A172 (cell line): ENCODE results near the gene FCHSD2. TPM values are rescaled to one million over a fixed set of nuclear protein-coding genes. Genes with fewer than 3 reads are reported as not detected.
"Not testable (repeated sequence)": the region's sequence is repeated elsewhere in the genome, so short reads cannot be mapped to it uniquely, and the experiment has no call there.

Experiments used
- DNase-seq: peaks from one replicate; pipeline ENCODE4 v3.0.0-alpha.2; 2015; ENCODE audit warnings: low spot score
- total RNA-seq: library from RNA; depleted of rRNA; stranded (reverse); fragments of >200 nt; shearing (Covaris generic); gene quantifications from 2 replicates; pipeline ENCODE4 v1.2.3, GENCODE V29; 2014; rRNA removed

FCHSD2 gene
- total RNA-seq, 1 experiment from 2014 or later, result 8.7 TPM

DNA sequence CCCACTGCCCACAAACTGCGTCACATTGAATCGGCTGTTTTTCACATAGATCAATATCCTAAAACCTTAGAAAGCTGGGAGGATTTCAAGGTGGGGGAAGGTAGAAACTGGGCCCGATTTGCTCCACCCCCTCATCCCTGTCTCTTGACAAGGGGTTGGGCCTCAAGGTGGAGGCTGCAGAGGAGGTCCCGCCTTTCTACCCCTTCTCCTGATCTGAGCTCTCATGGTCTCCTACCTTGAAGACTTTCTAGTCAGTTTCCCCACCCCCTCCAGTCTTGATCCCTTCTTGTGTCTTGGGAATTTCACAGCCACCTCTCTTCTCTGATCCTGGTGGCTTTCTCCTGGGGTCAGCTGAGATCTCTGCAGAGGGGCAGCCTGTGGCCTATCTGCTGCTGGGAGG lies 343.8 kb downstream of the FCHSD2 start:
- no peak for DNase-seq

DNA sequence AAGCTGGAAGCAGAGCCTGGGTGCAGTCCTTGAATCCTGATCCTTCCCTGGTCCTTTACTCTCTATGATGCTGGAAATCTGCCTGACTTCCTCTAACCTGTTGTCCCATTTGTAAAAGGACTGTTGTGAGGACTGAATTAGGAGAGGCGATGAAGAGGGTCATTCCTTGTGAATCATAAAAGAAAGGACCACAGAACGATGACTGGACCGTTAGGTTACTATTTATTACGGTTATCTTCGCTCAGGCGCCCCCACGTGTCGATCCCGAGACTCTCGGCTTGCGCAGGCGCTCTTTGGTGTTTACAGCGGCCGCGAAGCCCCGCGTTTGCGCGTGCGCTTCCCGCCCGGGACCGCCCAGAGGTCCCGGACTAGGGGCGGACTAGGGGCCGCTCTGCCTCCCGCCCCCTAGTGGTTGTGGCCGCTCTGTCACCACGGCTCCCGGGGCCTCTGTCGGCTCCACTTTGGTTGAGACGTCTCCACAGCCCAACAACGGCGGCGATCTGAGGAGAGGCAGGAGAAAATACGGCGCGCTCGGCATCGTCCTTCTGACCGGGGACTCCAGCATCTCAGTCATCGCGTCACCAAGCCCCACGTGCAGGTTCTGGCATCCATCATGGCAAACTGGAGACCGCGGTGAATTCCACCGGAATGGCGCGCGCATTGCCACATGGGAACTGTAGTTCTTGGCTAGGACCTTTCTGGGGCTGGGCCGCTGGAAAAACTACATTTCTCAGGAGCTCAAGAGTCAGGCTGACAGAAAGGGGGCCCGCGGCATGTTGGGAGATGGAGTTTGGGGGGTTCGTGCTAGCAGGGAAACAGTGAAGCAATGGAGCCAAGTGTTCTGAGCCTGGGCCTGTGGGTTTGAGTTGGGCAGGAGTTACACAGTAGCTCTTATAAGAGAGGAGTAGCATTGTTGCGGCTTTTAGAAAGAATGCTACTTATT lies 348.4 kb downstream of the FCHSD2 start, which contains the start of gene STARD10:
Gene STARD10, minus strand, starts transcription at position 623 of the 943 bp plus-strand sequence. CDS start 12,866 bp downstream, outside the sequence.
- peak; percentile 93 for DNase-seq

DNA sequence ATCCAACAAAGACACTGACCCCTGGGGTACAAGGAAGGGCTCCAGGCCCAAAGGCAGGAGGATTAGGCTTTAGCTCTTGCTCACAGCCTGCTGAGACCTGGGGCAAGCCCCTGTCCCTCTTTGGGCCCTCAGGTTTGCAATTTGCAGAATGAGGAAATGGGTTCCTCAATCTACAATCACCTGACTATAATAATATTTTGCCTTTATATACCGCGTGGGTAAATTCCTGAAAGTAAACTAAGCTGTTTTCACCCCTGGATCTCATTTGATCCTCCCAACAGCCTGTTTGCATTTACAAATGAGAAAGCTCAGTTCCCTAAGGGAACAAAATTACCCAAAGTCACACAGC lies 349.1 kb downstream of the FCHSD2 start:
- no peak for DNase-seq

DNA sequence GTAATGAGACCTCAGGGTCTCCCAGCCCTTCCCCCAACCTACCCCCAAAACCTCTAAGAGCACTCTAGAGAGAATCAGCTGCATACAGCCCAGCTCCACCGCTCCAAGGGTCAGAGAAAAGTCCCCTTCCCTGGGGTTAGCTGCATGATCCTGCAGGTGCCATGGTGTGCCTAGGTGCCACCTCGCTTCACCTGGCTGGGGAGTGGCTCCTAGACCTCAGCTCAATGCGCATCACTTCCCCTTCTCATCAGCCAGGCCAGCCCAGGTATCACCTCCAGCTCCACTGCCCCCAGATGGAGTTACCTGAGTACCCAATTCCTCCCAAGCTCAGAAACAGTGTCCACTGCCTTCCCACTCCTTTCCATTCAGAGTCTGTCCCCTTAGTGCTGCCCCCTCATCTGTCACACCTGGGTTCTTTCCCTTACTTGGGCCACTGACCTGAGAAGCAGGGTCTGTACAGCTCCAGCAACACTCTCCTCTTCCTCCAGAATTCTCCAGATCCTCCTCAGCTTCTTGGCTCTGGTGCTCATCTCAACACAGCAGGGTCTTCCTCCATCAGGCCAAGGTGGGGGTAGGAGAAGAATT lies 349.6 kb downstream of the FCHSD2 start:
- DNase-seq, result no peak

GRCh38 chr11:72791228-72791627 lies 350.9 kb downstream of the FCHSD2 start:
- DNase-seq, result not testable (repeated sequence)

DNA sequence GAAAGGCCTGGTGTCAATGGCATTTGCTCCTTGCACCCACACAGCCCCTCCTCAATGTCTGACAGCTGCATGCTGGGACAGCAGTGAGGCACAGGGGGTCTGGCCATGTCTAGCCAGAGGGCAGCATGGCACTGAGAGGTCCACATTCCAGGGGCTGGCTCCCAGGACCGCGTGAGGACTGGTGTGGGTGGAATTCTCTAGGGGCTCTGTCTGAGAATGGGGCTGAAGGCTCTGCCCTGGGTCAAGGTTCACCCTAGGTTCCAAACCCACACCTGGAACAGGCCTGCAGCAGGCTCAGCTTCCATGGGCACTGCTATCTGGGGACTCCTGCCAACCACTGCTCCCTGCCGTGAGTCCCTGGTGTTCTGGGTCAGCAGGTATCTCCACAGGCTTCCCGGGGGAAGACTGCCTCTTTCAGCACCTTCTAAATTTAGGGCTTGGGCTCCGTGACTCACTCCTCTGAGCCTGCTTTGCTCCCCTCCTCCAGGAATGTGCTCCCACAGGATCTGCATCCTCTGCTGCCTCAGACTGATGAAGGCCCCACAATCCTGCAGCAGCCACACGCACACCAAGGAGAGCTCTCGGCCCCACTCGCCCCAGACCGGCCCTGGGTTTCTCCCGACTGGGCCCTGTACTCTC lies 352.5 kb downstream of the FCHSD2 start:
- DNase-seq, result peak; percentile 85

DNA sequence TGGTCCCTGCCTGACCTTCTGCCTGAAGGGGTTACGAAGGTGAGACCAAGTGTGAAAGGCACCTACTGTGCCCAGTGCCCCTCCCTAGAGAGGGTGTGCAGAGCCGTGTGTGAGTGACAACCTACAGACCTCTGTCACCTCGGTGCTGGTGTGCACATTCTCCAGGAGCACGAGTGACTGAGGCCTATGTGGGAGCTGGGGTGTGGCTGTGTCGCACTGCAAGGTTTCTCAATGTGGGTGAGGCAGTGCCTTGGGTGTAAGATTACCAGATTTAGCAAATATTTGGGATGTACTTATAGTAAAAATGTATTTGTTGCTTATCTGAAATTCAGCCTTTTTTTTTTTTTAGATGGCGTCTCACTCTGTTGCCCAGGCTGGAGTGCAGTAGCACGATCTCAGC lies 353.9 kb downstream of the FCHSD2 start:
- no peak for DNase-seq

DNA sequence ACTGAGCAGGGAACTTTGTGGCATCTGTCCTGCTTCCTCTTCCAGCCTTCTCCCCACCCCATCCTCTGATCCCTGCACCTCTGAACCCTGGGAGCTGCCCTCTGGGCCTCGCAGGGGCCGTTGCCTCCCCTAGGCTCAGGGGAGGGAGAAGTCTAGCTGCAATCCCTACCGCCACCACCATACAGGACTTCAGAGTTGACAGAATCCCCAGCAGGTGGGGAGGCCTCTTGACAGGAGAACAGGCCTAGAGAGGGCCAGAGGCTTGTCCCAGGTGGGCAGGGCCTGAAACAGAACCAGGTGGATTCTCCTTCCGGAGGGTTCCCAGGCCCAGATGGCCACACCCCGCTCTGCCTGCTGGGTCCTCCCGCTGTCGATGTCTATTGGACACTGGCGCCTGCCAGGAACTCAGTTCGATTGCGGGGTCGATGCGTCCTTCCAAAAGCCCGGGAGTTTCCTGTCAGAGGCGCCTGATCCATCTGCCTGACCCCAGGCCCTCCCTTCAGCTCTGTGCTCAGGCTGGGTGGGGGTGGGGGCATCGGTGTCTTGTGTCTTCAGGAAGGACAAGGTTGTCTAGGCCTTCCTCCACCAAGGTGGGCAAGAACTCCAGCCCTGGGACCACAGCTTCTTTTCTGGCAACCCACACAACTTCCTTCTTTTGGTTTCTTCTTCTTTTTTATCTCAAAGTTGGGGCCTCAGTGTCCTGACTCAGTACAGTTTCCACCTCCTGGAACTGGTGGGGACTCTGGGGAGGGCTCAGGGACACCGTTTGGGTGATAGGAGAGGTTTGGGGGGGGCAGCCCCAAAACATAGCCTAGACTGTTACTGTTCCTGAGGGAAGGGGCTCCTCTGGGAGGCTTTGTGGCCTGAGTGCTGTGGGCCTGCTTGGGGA lies 354.7 kb downstream of the FCHSD2 start:
- no peak for DNase-seq

Other genes starting within 250 kb of the FCHSD2 start
- gene P2RY2, start 76.0 kb upstream of the FCHSD2 start, total RNA-seq, result not detected in 2 replicates
- gene P2RY6, start 130.0 kb upstream of the FCHSD2 start, total RNA-seq, result not detected in 2 replicates
- gene ARHGEF17, start 166.0 kb upstream of the FCHSD2 start, total RNA-seq, result 9.8 and 25.0 TPM in 2 replicates
- gene RELT, start 234.1 kb upstream of the FCHSD2 start, total RNA-seq, result 15.5 and 17.0 TPM in 2 replicates